HCT116 (cell line): ENCODE measurements around the gene ITPR1. TPM values are rescaled to one million over a fixed set of nuclear protein-coding genes. Genes with fewer than 3 reads are reported as not detected.

Experiments used
- ATAC-seq: fragments of 200-7000 bp; cut with Tn5 transposase; 2 replicates; pipeline ENCODE4 v1.9.1; 2020; ENCODE audit warnings: mild to moderate bottlenecking, moderate library complexity
- BruUV-seq: library from RNA; stranded (reverse); fragments of 400-500 nt; replicated peaks from 2 replicates; lab custom pipeline; 2021; lab: Mats Ljungman, UMichigan
- CTCF ChIA-PET: fragments of 300-600 bp; sonication (Branson Sonifier 250); formaldehyde crosslinking; loops from one replicate; lab custom pipeline; 2021; ENCODE audit warnings: antibody characterized with exemption; lab: Charles Lee
- POLR2A ChIA-PET: fragments of 300-600, 350-600 bp; sonication (Branson Sonifier 250); formaldehyde crosslinking; loops from one replicate; lab custom pipeline; 2021; ENCODE audit warnings: antibody characterized with exemption; lab: Charles Lee
- RAD21 ChIA-PET, 2 experiments: fragments of 300-600 bp; sonication (Branson Sonifier 250); formaldehyde crosslinking; loops; one replicate each; lab custom pipeline; 2023; ENCODE audit warnings: low total read pairs in 2 of 2; ENCODE audit not compliant: uncharacterized antibody in 2 of 2, unreplicated experiment in 2 of 2, low non-redundant PET in 1 of 2; lab: Charles Lee
- DNase-seq: peaks from one replicate; pipeline ENCODE4 v3.0.0-alpha.2; 2010; ENCODE audit warnings: low read depth, low spot score
- H2AFZ ChIP-seq: fragments of 200-600 bp; shearing (Covaris generic), sonication (generic); 2 replicates; pipeline ENCODE4 v1.6.1; 2017; ENCODE audit warnings: low read depth, mixed run types, mixed read lengths, antibody characterized with exemption, low read length; ENCODE audit not compliant: poor library complexity, severe bottlenecking
- H3K27ac ChIP-seq: 2 replicates; pipeline ENCODE4 v1.5.1; 2012; ENCODE audit warnings: low read depth, low read length
- H3K27me3 ChIP-seq: fragments of 200-600 bp; sonication (generic); 2 replicates; pipeline ENCODE4 v1.6.1; 2016; ENCODE audit warnings: mixed run types, low read length, mixed read lengths; ENCODE audit not compliant: insufficient read depth
- H3K36me3 ChIP-seq, 2 experiments: fragments of 200-500 bp in 1 of 2; fragments of 200-600 bp in 1 of 2; sonication (Bioruptor generic) in 1 of 2; sonication (generic) in 1 of 2; 2 replicates each; pipeline versions ENCODE4 v1.5.1 to v1.6.1; 2014 to 2016; ENCODE audit warnings: low read length in 2 of 2, inconsistent platforms in 1 of 2, mixed read lengths in 1 of 2, mixed run types in 1 of 2; ENCODE audit not compliant: insufficient read depth in 2 of 2, control insufficient read depth in 1 of 2
- H3K4me1 ChIP-seq, 2 experiments: fragments of 200-600 bp in 1 of 2; sonication (generic) in 1 of 2; 2 replicates each; pipeline versions ENCODE4 v1.5.1 to v1.6.1; 2012 to 2017; ENCODE audit warnings: low read length in 2 of 2, inconsistent platforms in 1 of 2, mild to moderate bottlenecking in 1 of 2, mixed read lengths in 1 of 2, mixed run types in 1 of 2, moderate library complexity in 1 of 2; ENCODE audit not compliant: insufficient read depth in 2 of 2, control insufficient read depth in 1 of 2
- H3K4me2 ChIP-seq: fragments of 200-600 bp; sonication (generic); 2 replicates; pipeline ENCODE4 v1.6.1; 2017; ENCODE audit warnings: mixed run types, low read length, mixed read lengths
- H3K4me3 ChIP-seq, 2 experiments: fragments of 200-600 bp in 1 of 2; sonication (generic) in 1 of 2; replicated peaks in 1 of 2; 2 replicates each; pipeline ENCODE4 v1.5.1; 2011 to 2016; ENCODE audit warnings: low read length in 2 of 2, control low read depth in 1 of 2, low read depth in 1 of 2, mild to moderate bottlenecking in 1 of 2, mixed read lengths in 1 of 2, mixed run types in 1 of 2
- H3K79me2 ChIP-seq: fragments of 200-600 bp; sonication (generic); 2 replicates; pipeline ENCODE4 v1.6.1; 2017; ENCODE audit warnings: mild to moderate bottlenecking, mixed run types, low read length, moderate library complexity, mixed read lengths; ENCODE audit not compliant: insufficient read depth
- H3K9ac ChIP-seq: fragments of 200-600 bp; sonication (generic); 2 replicates; pipeline ENCODE4 v1.6.1; 2016; ENCODE audit warnings: low read length, mixed read lengths
- H3K9me2 ChIP-seq: fragments of 200-600 bp; sonication (generic), shearing (Covaris generic); 2 replicates; pipeline ENCODE4 v1.6.1; 2017; ENCODE audit warnings: mixed run types, mild to moderate bottlenecking, moderate library complexity; ENCODE audit not compliant: insufficient read depth
- H3K9me3 ChIP-seq, 2 experiments: fragments of 200-500 bp in 1 of 2; fragments of 200-600 bp in 1 of 2; sonication (Bioruptor generic) in 1 of 2; sonication (generic) in 1 of 2; 2 replicates each; pipeline ENCODE4 v1.6.1; 2014 to 2017; ENCODE audit warnings: low read length in 2 of 2, mixed read lengths in 2 of 2, inconsistent platforms in 1 of 2, low read depth in 1 of 2, mild to moderate bottlenecking in 1 of 2, mixed run types in 1 of 2, moderate library complexity in 1 of 2; ENCODE audit not compliant: control insufficient read depth in 1 of 2, insufficient read depth in 1 of 2
- H4K20me1 ChIP-seq: fragments of 200-600 bp; sonication (generic), shearing (Covaris generic); 2 replicates; pipeline ENCODE4 v1.6.1; 2017; ENCODE audit warnings: mixed run types, mild to moderate bottlenecking, moderate library complexity; ENCODE audit not compliant: insufficient read depth
- CEBPB ChIP-seq: IDR thresholded peaks from 2 replicates; pipeline ENCODE4 v1.6.1; 2012; ENCODE audit warnings: low read depth
- EZH2 ChIP-seq: fragments of 200-600 bp; sonication (generic); IDR thresholded peaks from 2 replicates; pipeline ENCODE4 v1.6.1; 2017; ENCODE audit warnings: antibody characterized with exemption, mixed run types
- EZH2phosphoT487 ChIP-seq: fragments of 200-600 bp; IDR thresholded peaks from 2 replicates; pipeline ENCODE4 v1.6.1; 2018; ENCODE audit warnings: antibody characterized with exemption, borderline replicate concordance
- JUND ChIP-seq: IDR thresholded peaks from 2 replicates; pipeline ENCODE4 v1.6.1; 2012
- RAD21 ChIP-seq: IDR thresholded peaks from 2 replicates; pipeline ENCODE4 v1.6.1; 2012; ENCODE audit warnings: low read depth, mild to moderate bottlenecking
- SIN3A ChIP-seq: IDR thresholded peaks from 2 replicates; pipeline ENCODE4 v1.6.1; 2012; ENCODE audit warnings: low read depth
- SRF ChIP-seq: IDR thresholded peaks from 2 replicates; pipeline ENCODE4 v1.6.1; 2012; ENCODE audit warnings: low read depth
- TCF7L2 ChIP-seq: IDR thresholded peaks from 2 replicates; pipeline ENCODE4 v1.7.0; 2011; ENCODE audit warnings: borderline replicate concordance, inconsistent platforms; ENCODE audit not compliant: insufficient read depth, insufficient read length; ENCODE audit errors: extremely low read depth
- YY1 ChIP-seq: IDR thresholded peaks from 2 replicates; pipeline ENCODE4 v1.6.1; 2011; ENCODE audit warnings: low read length, low read depth, moderate library complexity, mild to moderate bottlenecking; ENCODE audit not compliant: insufficient replicate concordance; ENCODE audit errors: extremely low read depth
- ZNF274 ChIP-seq: fragments of 200-500 bp; sonication (Bioruptor generic); IDR thresholded peaks from 2 replicates; pipeline ENCODE4 v1.6.1; 2014; ENCODE audit warnings: mild to moderate bottlenecking, low read depth, low read length, inconsistent platforms
- intact Hi-C: fragments of 100-400 bp; cut with micrococcal nuclease; formaldehyde crosslinking; loops from 2 replicates; pipeline ENCODE4 v1.10.0; 2022
- total RNA-seq: library from RNA; stranded (reverse); gene quantifications from one replicate; pipeline ENCODE4 v1.2.1, GENCODE V29; 2021; ENCODE audit not compliant: unreplicated experiment
- TF ChIP-seq, protein P1 (sequence below): IDR thresholded peaks from 2 replicates; pipeline ENCODE4 v1.6.1; 2011; ENCODE audit warnings: mild to moderate bottlenecking, low read length, moderate library complexity; ENCODE audit not compliant: insufficient replicate concordance; ENCODE audit errors: extremely low read depth

ITPR1 gene
- total RNA-seq, 1 experiment from 2014 or later: 9.2 TPM

DNA sequence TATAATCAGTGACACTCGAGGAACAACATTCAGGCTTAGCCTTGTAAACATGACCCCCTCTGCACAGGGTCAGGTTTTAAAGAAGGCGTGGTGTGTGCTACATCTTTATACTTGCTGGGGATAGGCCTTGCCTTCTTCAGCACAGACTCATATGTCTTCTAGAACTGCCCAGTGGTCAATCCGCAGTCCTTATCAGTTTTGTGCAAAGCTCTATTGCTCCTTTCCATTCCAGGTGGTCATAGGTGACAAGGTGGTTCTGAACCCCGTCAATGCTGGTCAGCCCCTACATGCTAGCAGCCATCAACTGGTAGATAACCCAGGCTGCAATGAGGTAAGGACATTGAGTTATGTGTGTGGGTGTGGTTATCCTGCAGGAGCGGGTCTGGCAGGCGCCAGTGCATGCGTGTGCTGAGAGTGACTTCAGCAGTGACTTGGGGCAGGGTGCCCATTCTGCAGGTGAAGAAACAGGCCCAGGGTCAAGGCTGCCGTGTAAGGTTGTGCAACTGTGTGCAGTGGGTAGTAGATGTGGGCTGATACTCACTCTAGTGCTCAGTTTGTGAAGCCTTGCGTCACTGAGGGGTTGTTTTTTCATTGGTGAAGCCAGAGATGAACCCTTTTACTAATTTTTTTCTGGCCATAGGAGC, 150.9 kb downstream of the ITPR1 start:
- ChIA-PET RAD21 (no interaction called here), POLR2A (no interaction called here), CTCF (interaction anchor here (1.4 kb wide), 1 partner anchor 11 kb away, joined by 3 read pairs; no protein-coding TSS in a partner anchor)
- no peak overlapping the region for H2AFZ ChIP-seq
- H3K9me2 ChIP-seq: no peaks in the 10 kb centered on the region
- ATAC-seq (no peak), DNase-seq (no peak)
- no peak for TF ChIP-seq EZH2
- no peak for TF ChIP-seq CEBPB
- no peak for TF ChIP-seq SIN3A
- TF ChIP-seq JUND: no peak
- no peak for TF ChIP-seq TCF7L2
- TF ChIP-seq RAD21: no peak
- no peak for TF ChIP-seq ZNF274
- TF ChIP-seq, protein P1, sequence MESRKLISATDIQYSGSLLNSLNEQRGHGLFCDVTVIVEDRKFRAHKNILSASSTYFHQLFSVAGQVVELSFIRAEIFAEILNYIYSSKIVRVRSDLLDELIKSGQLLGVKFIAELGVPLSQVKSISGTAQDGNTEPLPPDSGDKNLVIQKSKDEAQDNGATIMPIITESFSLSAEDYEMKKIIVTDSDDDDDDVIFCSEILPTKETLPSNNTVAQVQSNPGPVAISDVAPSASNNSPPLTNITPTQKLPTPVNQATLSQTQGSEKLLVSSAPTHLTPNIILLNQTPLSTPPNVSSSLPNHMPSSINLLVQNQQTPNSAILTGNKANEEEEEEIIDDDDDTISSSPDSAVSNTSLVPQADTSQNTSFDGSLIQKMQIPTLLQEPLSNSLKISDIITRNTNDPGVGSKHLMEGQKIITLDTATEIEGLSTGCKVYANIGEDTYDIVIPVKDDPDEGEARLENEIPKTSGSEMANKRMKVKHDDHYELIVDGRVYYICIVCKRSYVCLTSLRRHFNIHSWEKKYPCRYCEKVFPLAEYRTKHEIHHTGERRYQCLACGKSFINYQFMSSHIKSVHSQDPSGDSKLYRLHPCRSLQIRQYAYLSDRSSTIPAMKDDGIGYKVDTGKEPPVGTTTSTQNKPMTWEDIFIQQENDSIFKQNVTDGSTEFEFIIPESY: no peak
- no peak for TF ChIP-seq YY1
- TF ChIP-seq SRF: no peak
- no peak for TF ChIP-seq EZH2phosphoT487
- no peak overlapping the region for H3K9ac ChIP-seq
- intact Hi-C loops: no loop called here
- H3K4me2 ChIP-seq: no peak overlapping the region
- H3K36me3 ChIP-seq: no peaks in the 10 kb centered on the region
- H4K20me1 ChIP-seq: no peaks in the 10 kb centered on the region
- no peak overlapping the region for H3K4me3 ChIP-seq
- no peaks in the 10 kb centered on the region for H3K4me1 ChIP-seq
- no peaks in the 10 kb centered on the region for H3K27me3 ChIP-seq
- BruUV-seq: no TSS peak
- H3K79me2 ChIP-seq: no peaks in the 10 kb centered on the region
- no peaks in the 10 kb centered on the region for H3K9me3 ChIP-seq
- no peak overlapping the region for H3K27ac ChIP-seq
